ENCODE measurements around the gene PSMG4. TPM values are rescaled to one million over a fixed set of nuclear protein-coding genes. Genes with fewer than 3 reads are reported as not detected.

PSMG4 gene
- total and polyA plus RNA-seq, 2 of the 8 experiments (the other 6 are each of a cell fraction or from before 2014, with no cell fraction given), result 40.6 to 113 TPM

DNA sequence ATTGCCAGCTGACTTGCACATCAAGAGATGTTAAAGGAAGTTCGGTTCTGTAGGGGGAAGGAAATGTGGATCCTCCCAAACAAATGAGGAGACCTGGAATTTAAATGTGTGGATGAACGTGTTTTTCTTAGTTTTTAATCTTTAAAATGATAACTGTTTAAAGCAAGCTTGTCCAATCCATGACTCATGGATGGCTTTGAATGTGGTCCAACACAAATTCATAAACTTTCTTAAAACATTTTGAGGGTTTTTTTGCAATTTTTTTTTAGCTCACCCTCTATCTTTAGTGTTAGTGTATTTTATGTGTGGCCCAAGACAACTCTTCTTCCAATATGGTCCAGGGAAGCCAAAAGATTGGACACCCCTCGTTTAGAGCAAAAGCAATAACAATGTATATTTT lies 43.8 kb upstream of the PSMG4 start:
- CTCF ChIA-PET (ENCODE audit: partially characterized antibody), result interaction anchor here (1.0 to 1.1 kb wide), 3 partner anchors 8 to 53 kb away, joined by 3 to 5 read pairs (median 3); no protein-coding TSS in a partner anchor

More for the DNA sequence above, 43.8 kb upstream of the PSMG4 start:
- Histone ChIP-seq H3K9me3 (ENCODE audit: insufficient read depth in 2 of 2, low read depth in 1 of 2, low read length in 1 of 2) (no peaks in the 10 kb centered on the region), H3K23ac (ENCODE audit: insufficient read length) (no peak overlapping the region), H3K79me1 (ENCODE audit: low read depth, low read length) (no peaks in the 10 kb centered on the region; the same call in 1 of the 2 replicates), H3K14ac (ENCODE audit: insufficient read length) (no peak overlapping the region), H3K56ac (replicated peaks; ENCODE audit: insufficient read length, low read depth, low read length) (no peak overlapping the region), H2BK15ac (ENCODE audit: low read length) (no peak overlapping the region), H4K20me1 (replicated peaks in 1 of 2; ENCODE audit: control insufficient read depth in 1 of 2, insufficient read depth in 2 of 2, low read length in 2 of 2) (no peaks in the 10 kb centered on the region), H3K27ac (ENCODE audit: low read depth, low read length) (no peak overlapping the region), H3K4me1 (replicated peaks in 1 of 4; ENCODE audit: control insufficient read depth in 3 of 4, insufficient read depth in 4 of 4, low read length in 3 of 4) (no peaks in the 10 kb centered on the region), H4K8ac (ENCODE audit: extremely low read depth, insufficient read depth, low read length) (no peak overlapping the region), H4K5ac (ENCODE audit: insufficient read length, low read depth, low read length) (no peak overlapping the region), H2BK5ac (ENCODE audit: low read depth, low read length) (no peak overlapping the region), H2AK5ac (ENCODE audit: low read depth, low read length) (no peak overlapping the region), H3K4me3 (ENCODE audit: extremely low read depth in 1 of 4, insufficient read depth in 2 of 4, low read depth in 3 of 4, low read length in 4 of 4) (no peak overlapping the region), H3K27me3 (replicated peaks in 1 of 4; ENCODE audit: control insufficient read depth in 3 of 4, extremely low read depth in 1 of 4, insufficient read depth in 3 of 4, low read length in 3 of 4) (no peaks in the 10 kb centered on the region), H3K18ac (ENCODE audit: extremely low read depth, low read length) (no peak overlapping the region), H2BK120ac (replicated peaks; ENCODE audit: low read depth, low read length) (no peak overlapping the region), H3K9ac (replicated peaks in 1 of 4; ENCODE audit: extremely low read depth in 1 of 4, low read depth in 3 of 4, low read length in 3 of 4) (no peak overlapping the region), H2BK12ac (ENCODE audit: low read depth, low read length) (no peak overlapping the region), H2AFZ (ENCODE audit: low read length) (no peak overlapping the region), H4K91ac (replicated peaks; ENCODE audit: insufficient read length, low read length) (no peak overlapping the region), H2BK20ac (ENCODE audit: low read length) (no peak overlapping the region), H3K4ac (replicated peaks; ENCODE audit: insufficient read length, low read depth, low read length) (no peak overlapping the region), H3K4me2 (ENCODE audit: insufficient read depth in 1 of 2, low read depth in 2 of 2, low read length in 2 of 2) (no peak overlapping the region), H3K79me2 (ENCODE audit: control insufficient read depth in 1 of 2, insufficient read depth in 2 of 2, low read length in 2 of 2) (no peaks in the 10 kb centered on the region), H3K36me3 (ENCODE audit: control insufficient read depth in 2 of 4, insufficient read depth in 4 of 4, low read length in 3 of 4) (no peaks in the 10 kb centered on the region), H3K23me2 (ENCODE audit: low read depth, low read length) (no peaks in the 10 kb centered on the region)
- FAIRE-seq (no peak), DNase-seq (ENCODE audit: low read depth in 1 of 2, low spot score in 2 of 2) (no peak)
- TF ChIP-seq SIRT6 (IDR thresholded peaks at IDR 0.05; ENCODE audit: low read length), result no peak
- TF ChIP-seq JUND (IDR thresholded peaks at IDR 0.05; ENCODE audit: low read length), result no peak
- no peak for TF ChIP-seq HDAC2 (IDR thresholded peaks at IDR 0.05; ENCODE audit: borderline replicate concordance in 1 of 2, low read depth in 2 of 2, low read length in 2 of 2)
- TF ChIP-seq SIN3A (conservative IDR thresholded peaks at IDR 0.05 in 1 of 2, IDR thresholded peaks at IDR 0.05 in 1 of 2; ENCODE audit: low read depth in 1 of 2, low read length in 2 of 2), result no peak
- no peak for TF ChIP-seq BCL11A (IDR thresholded peaks at IDR 0.05; ENCODE audit: low read depth in 2 of 2, low read length in 2 of 2)
- no peak for TF ChIP-seq SP4 (IDR thresholded peaks at IDR 0.05; ENCODE audit: low read length)
- POLR2A ChIA-PET (ENCODE audit: partially characterized antibody), result interaction anchor here (0.8 to 8.1 kb wide), 3 partner anchors 7 to 66 kb away, joined by 3 to 40 read pairs (median 3); no protein-coding TSS in a partner anchor
- WGBS, 2 experiments (ENCODE audit: extremely low coverage in 1 of 2, insufficient coverage in 1 of 2, insufficient read length in 1 of 2, insufficient replicate concordance in 2 of 2, low coverage in 1 of 2, low lambda C conversion rate in 2 of 2, missing lambda C conversion rate in 1 of 2), result 75% methylated on average over 3 of the region's 3 CpGs; no CpG with 5 or more reads in 1 of the 2 experiments

Measured in H1 (cell line).